ENCODE results near the gene THOC5.

The THOC5 gene

DNA sequence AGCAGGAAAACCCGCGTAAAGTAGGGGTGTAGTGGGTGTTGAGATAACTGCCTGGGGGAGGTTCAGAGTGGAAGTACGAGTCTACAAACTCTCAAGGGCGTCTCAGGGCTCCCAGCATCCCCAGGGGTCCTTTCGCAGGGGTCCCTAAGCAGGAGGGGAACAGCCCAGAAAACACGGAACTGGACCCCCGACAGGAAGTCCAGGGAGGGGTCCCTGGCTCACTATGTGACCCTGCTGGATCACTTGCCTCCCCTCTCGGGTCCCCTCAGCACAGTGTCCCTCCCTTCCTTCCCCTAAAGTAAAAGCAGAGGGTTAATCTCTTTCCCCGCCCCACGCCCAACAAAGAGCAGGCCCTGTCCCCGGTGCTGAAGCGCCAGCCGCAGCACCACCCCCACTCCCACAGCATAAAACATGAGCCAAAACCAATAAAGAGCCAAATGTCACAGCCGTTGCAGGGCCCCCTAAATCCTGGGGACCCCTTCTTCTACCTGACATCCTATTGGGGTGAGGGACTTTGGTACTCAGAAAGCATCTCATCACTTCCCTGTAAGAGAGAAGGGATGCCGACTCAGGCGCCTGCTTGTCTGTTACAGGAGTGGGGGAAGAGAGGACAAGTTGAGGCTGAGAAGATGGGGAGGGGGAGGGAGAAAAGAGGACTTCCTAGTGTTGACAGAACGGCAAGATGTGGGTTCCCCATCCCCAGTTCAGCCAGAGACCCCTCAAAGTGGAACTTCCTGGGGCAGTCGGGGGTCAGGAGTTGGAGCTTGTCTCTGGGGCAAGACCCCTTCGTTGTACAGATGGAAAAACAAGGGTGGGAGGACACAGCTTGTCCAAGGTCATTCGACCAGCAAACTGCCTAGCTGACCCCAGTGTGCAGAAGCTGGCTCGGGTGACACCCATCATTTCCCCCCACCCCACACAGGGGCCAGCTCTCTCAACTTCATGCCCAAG is 75.0 kb downstream of the THOC5 start:
- Histone ChIP-seq H3K27me3 (peaks cover 75% of the 10 kb centered on the region), H3K9me3 (no peaks in the 10 kb centered on the region)
- TF ChIP-seq, protein P1, sequence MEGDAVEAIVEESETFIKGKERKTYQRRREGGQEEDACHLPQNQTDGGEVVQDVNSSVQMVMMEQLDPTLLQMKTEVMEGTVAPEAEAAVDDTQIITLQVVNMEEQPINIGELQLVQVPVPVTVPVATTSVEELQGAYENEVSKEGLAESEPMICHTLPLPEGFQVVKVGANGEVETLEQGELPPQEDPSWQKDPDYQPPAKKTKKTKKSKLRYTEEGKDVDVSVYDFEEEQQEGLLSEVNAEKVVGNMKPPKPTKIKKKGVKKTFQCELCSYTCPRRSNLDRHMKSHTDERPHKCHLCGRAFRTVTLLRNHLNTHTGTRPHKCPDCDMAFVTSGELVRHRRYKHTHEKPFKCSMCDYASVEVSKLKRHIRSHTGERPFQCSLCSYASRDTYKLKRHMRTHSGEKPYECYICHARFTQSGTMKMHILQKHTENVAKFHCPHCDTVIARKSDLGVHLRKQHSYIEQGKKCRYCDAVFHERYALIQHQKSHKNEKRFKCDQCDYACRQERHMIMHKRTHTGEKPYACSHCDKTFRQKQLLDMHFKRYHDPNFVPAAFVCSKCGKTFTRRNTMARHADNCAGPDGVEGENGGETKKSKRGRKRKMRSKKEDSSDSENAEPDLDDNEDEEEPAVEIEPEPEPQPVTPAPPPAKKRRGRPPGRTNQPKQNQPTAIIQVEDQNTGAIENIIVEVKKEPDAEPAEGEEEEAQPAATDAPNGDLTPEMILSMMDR (IDR thresholded peaks at IDR 0.05), result no peak

GRCh38 chr22:29477723-29478318 is 75.7 kb downstream of the THOC5 start:
- no peaks in the 10 kb centered on the region for H3K36me3 ChIP-seq
- peaks cover 7 to 10% of the 10 kb centered on the region in 2 experiments for H3K4me1 ChIP-seq (ENCODE audit: control insufficient read depth in 1 of 2, insufficient read depth in 1 of 2, low read depth in 1 of 2, low read length in 1 of 2)
- H3K27ac ChIP-seq, result no peak overlapping the region
- H3K27me3 ChIP-seq, result peaks cover 77% of the 10 kb centered on the region
- TF ChIP-seq, protein P1 (IDR thresholded peaks at IDR 0.05), result no peak
- no peak overlapping the region for H3K4me3 ChIP-seq (ENCODE audit: low read depth in 1 of 2, low read length in 1 of 2)
- no peaks in the 10 kb centered on the region for H3K9me3 ChIP-seq

More for the DNA sequence above, 75.0 kb downstream of the THOC5 start:
- Histone ChIP-seq H3K4me3 (ENCODE audit: low read depth in 1 of 2, low read length in 1 of 2) (no peak overlapping the region), H3K27ac (no peak overlapping the region), H3K4me1 (ENCODE audit: control insufficient read depth in 1 of 2, insufficient read depth in 1 of 2, low read depth in 1 of 2, low read length in 1 of 2) (peaks cover 7 to 10% of the 10 kb centered on the region in 2 experiments), H3K36me3 (no peaks in the 10 kb centered on the region)

DNA sequence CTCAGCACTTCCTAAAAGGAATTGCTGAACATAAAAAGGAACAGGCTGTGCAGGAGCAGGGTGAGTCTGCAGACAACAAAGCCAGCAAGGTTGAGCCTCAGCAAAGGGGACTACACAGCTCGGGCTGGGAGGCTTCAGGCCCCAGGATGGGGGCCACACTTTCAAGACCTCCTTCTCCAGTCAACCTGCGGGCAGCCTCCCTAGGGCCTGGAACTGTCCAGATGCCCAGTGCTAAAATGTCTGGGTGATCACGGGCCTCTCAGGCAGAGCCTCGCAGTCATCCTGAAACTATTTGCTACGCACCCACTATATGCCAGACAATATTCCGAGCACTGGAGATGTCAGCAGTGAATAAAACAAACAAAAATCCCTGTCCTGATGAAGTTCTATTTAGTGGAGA is 77.4 kb downstream of the THOC5 start:
- Histone ChIP-seq H3K27me3 (peaks cover 73% of the 10 kb centered on the region), H3K4me3 (ENCODE audit: low read depth in 1 of 2, low read length in 1 of 2) (no peak overlapping the region), H3K4me1 (ENCODE audit: control insufficient read depth in 1 of 2, insufficient read depth in 1 of 2, low read depth in 1 of 2, low read length in 1 of 2) (peaks cover 6 to 10% of the 10 kb centered on the region in 2 experiments), H3K36me3 (no peaks in the 10 kb centered on the region), H3K27ac (no peak overlapping the region), H3K9me3 (no peaks in the 10 kb centered on the region)
- TF ChIP-seq, protein P1 (IDR thresholded peaks at IDR 0.05), result no peak

DNA sequence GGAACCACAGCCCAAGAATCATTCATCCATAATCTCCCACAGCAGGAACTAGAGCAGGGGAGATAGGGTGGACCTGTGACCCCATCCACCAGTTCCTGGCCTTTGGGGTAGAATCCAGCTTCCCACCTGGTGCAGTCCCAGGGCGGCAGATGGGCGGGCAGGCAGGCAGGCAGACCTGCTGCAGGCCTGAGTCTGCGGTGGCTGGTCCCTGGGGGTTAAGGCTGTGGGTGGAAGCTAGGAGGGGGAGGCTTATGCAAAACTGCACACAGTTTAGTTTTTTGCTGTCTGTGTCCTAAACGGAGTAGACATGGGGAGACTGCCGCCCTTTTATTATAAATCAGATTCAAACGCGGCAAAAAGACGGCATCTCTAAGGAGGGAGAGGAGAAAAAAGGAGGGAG is 78.0 kb downstream of the THOC5 start:
- Histone ChIP-seq H3K4me3 (ENCODE audit: low read depth in 1 of 2, low read length in 1 of 2) (no peak overlapping the region), H3K36me3 (no peaks in the 10 kb centered on the region), H3K4me1 (ENCODE audit: control insufficient read depth in 1 of 2, insufficient read depth in 1 of 2, low read depth in 1 of 2, low read length in 1 of 2) (peaks cover under 1 to 6% of the 10 kb centered on the region in 2 experiments), H3K9me3 (no peaks in the 10 kb centered on the region), H3K27ac (no peak overlapping the region), H3K27me3 (peaks cover 73% of the 10 kb centered on the region)
- TF ChIP-seq, protein P1 (IDR thresholded peaks at IDR 0.05), result no peak

GRCh38 chr22:29473001-29473400 is 80.6 kb downstream of the THOC5 start:
- no peak overlapping the region for H3K4me3 ChIP-seq (ENCODE audit: low read depth in 1 of 2, low read length in 1 of 2)
- peaks cover 69% of the 10 kb centered on the region for H3K27me3 ChIP-seq
- peaks cover 0 to 5% of the 10 kb centered on the region in 2 experiments for H3K4me1 ChIP-seq (ENCODE audit: control insufficient read depth in 1 of 2, insufficient read depth in 1 of 2, low read depth in 1 of 2, low read length in 1 of 2)
- TF ChIP-seq, protein P1 (IDR thresholded peaks at IDR 0.05), result no peak
- no peak overlapping the region for H3K27ac ChIP-seq
- H3K9me3 ChIP-seq, result no peaks in the 10 kb centered on the region
- no peaks in the 10 kb centered on the region for H3K36me3 ChIP-seq

All from neutrophil (primary cell).